H7 (cell line): ENCODE data around the gene LHX4. TPM values are rescaled to one million over a fixed set of nuclear protein-coding genes. Genes with fewer than 3 reads are reported as not detected.
A peak's percentile ranks its signal among the peaks of the same experiment; 100 is the strongest.

Experiments
- DNase-seq: peaks from one replicate; pipeline ENCODE4 v3.0.0; 2012
- H3K27me3 ChIP-seq: 2 replicates; pipeline ENCODE4 v1.6.0; 2011; ENCODE audit warnings: mild to moderate bottlenecking, low read length; ENCODE audit not compliant: control insufficient read depth, insufficient read depth
- H3K36me3 ChIP-seq: replicated peaks from 2 replicates; pipeline ENCODE4 v1.5.1; 2011; ENCODE audit warnings: low read length; ENCODE audit not compliant: control insufficient read depth, insufficient read depth
- H3K4me3 ChIP-seq: 2 replicates; pipeline ENCODE4 v1.5.1; 2011; ENCODE audit warnings: low read depth, mild to moderate bottlenecking, control low read depth, low read length, moderate library complexity; ENCODE audit not compliant: insufficient read depth
- total RNA-seq: library from RNA; depleted of rRNA; stranded (reverse); fragments of >200 nt; shearing (Covaris generic); gene quantifications from 2 replicates; pipeline ENCODE4 v1.2.3, GENCODE V29; 2014; rRNA removed

Gene LHX4
- 1.1 and 2.7 TPM in 2 replicates for total RNA-seq

- H3K4me3 ChIP-seq: peak within 1 kb of the TSS; percentile 66
- H3K36me3 ChIP-seq: no peaks in the 10 kb centered on the region
- peak; percentile 98 for DNase-seq
- peaks cover 87% of the 10 kb centered on the region for H3K27me3 ChIP-seq
Measured at GRCh38 chr1:180229483-180230415, at the start of gene LHX4. LHX4 (plus strand) TSS chr1:180230264; CDS start chr1:180230530, 266 bp downstream.

DNA sequence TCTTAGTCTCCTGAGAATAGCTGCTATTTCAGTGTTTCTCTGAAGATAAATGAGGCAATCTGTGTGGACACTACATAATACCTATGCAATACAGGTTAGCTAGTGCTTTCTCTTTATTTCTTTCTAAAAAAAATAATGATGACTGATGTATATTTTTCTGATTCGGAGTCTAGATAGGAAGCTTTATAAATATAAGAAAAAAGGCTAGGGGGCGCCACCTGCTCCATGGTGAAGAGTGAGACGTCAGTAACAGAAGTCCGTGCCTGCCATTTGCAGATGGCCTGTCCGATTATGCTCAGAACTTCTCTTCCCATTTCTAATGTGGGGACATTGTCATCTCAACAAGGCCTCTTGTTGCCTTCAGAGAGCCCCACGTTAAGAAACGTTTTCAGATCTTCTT lies 49.0 kb upstream of the LHX4 start:
- H3K36me3 ChIP-seq: peaks cover 4% of the 10 kb centered on the region
- DNase-seq: peak; percentile 75
- H3K27me3 ChIP-seq: no peaks in the 10 kb centered on the region
- H3K4me3 ChIP-seq: no peak overlapping the region

- peaks cover 4% of the 10 kb centered on the region for H3K36me3 ChIP-seq
- peak; percentile 46 for DNase-seq
- no peaks in the 10 kb centered on the region for H3K27me3 ChIP-seq
- no peak overlapping the region for H3K4me3 ChIP-seq
Measured at GRCh38 chr1:180181996-180182642, 47.9 kb upstream of the LHX4 start.

GRCh38 chr1:180182643-180183311 lies 47.3 kb upstream of the LHX4 start:
- H3K4me3 ChIP-seq: no peak overlapping the region
- peaks cover 4% of the 10 kb centered on the region for H3K36me3 ChIP-seq
- H3K27me3 ChIP-seq: no peaks in the 10 kb centered on the region
- DNase-seq: peak; percentile 48

DNA sequence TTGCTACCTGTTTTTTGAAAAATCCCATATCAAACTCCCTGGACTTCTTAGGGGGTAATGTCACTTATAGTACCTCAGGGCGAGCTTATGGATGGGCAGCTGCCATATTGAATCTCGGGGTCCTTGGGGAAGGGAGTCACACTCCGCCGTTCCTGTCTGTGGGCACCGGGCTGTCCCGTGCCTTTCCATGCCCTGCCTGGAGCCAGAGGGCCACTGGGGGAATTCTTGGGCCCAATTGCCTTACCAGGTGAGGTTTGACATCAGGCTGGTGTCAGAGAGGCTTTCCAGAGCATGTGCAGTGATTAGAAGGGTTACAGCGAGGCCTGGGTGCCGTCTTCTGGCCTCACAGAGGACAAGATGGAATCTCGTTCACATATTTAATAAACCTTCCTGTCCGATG lies 46.6 kb upstream of the LHX4 start:
- no peak for DNase-seq
- no peak overlapping the region for H3K4me3 ChIP-seq
- no peaks in the 10 kb centered on the region for H3K27me3 ChIP-seq
- H3K36me3 ChIP-seq: peaks cover 4% of the 10 kb centered on the region

DNA sequence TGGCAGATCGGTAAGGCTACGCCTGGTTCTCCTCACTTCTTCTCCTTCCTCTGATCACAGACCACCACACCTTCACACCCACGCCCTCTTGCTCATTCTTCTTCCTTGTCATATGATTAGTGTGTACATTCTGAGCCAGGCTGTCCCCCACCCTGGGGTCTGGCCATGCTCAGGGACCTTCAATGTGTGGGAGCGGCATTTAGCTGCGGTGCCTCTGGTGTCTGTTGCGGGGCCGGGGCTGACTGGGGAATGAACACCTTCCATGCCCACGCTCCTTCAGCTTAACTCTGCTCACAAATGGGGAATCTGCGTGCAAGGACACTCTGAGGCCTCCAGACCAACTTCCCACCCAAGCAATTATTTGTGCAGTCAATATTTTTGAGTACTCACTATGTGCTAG lies 46.0 kb upstream of the LHX4 start:
- Histone ChIP-seq H3K36me3 (peaks cover 5% of the 10 kb centered on the region), H3K4me3 (no peak overlapping the region), H3K27me3 (no peaks in the 10 kb centered on the region)
- no peak for DNase-seq

DNA sequence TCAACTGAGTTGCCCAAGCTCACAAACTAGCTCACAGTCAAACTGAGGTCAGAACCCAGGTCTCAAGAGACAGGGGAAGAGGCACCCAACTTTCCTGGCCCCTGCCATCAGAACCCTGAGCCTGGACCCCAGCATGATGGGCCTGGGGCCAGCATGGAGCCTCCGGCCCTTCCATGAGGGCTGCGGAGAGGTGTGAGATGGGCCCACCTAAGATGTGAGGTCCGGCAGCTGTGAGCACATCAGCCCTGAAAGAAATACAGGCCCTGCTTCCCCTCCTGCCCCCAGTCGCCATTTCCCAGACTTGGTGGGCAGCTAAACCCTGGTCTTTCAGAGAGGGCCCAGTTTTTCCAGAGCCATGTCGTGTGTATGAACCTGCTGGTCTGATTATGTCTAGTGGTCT lies 44.8 kb upstream of the LHX4 start:
- no peak for DNase-seq
- Histone ChIP-seq H3K27me3 (no peaks in the 10 kb centered on the region), H3K4me3 (no peak overlapping the region), H3K36me3 (peaks cover 5% of the 10 kb centered on the region)

GRCh38 chr1:180185971-180186645 lies 44.0 kb upstream of the LHX4 start:
- peaks cover 5% of the 10 kb centered on the region for H3K36me3 ChIP-seq
- H3K4me3 ChIP-seq: no peak overlapping the region
- DNase-seq: no peak
- no peaks in the 10 kb centered on the region for H3K27me3 ChIP-seq

GRCh38 chr1:180186831-180187230 lies 43.2 kb upstream of the LHX4 start:
- peaks cover 5% of the 10 kb centered on the region for H3K36me3 ChIP-seq
- no peak overlapping the region for H3K4me3 ChIP-seq
- no peak for DNase-seq
- no peaks in the 10 kb centered on the region for H3K27me3 ChIP-seq

DNA sequence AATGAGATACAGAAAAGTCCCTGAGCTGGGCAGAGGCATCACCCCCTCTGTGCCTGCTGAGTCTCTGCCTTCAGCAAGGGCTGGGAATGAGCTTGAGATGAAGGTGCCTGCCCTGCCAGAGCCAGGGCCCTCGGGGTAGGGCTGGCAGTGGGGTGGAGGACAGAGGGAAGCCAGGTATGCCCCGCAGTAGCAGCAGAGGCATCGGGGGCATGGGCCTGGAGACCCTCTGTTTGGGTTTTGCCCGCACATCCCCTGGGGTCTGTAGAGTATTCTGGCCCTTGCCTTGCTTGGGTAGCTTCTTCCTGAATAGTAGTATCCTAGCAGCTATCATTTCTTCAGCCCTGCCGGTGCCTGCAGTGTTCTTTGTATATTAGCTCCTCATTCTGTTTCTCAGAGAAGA lies 42.4 kb upstream of the LHX4 start:
- no peak overlapping the region for H3K4me3 ChIP-seq
- H3K36me3 ChIP-seq: peaks cover 5% of the 10 kb centered on the region
- H3K27me3 ChIP-seq: no peaks in the 10 kb centered on the region
- DNase-seq: peak; percentile 45

DNA sequence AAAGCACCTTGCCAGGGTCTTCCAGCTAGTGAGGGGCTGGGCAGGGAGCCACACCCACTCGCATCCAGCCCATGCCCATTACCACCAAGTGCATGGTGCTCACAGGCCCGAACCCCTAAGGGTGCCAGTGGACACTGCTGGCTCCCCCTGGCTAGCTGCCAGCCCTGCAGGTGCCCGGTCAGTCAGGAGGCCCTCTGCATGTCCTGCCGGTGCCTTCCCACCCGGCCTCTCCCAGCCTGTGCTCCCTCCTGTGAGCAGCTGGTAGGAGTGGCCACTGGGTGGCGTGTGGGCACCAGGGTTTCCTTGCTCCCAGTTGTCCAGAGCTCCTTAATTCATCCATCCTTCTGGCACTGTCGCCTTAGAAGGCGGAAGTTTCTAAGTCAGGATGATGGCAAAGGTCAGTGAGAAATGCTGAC lies 42.0 kb upstream of the LHX4 start:
- DNase-seq: peak; percentile 93
- no peak overlapping the region for H3K4me3 ChIP-seq
- no peaks in the 10 kb centered on the region for H3K27me3 ChIP-seq
- H3K36me3 ChIP-seq: peaks cover 5% of the 10 kb centered on the region

DNA sequence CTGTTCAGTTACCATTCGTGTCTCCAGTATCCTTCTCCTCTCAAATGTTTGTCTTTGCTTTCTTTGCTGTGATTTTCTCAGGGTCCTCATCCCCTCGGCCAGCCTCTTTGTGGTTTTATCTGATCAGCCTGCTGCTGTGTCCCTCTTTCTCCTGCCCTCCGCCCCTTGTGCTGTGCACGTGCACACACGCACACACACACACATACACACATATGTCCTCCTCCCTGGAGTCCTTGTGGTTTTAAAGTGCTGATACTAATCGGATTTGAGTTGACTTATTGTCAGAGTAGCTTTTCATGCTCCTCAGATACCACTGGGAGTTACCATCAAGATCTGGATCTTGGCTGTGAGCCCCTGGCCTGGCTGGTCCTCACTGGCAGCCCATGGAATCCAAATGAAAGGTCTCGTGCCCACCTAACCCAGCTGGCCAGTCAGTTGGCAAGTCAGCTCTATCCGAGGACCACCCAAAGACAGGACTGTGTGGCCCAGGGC lies 41.3 kb upstream of the LHX4 start:
- no peak overlapping the region for H3K4me3 ChIP-seq

GRCh38 chr1:180190091-180190490 lies 40.0 kb upstream of the LHX4 start:
- no peak overlapping the region for H3K4me3 ChIP-seq
- H3K36me3 ChIP-seq: peaks cover 1% of the 10 kb centered on the region
- no peaks in the 10 kb centered on the region; the same call in 1 of the 2 replicates for H3K27me3 ChIP-seq
- DNase-seq: no peak

More for the DNA sequence above, 41.3 kb upstream of the LHX4 start:
- Histone ChIP-seq H3K36me3 (peaks cover 3% of the 10 kb centered on the region), H3K27me3 (no peaks in the 10 kb centered on the region)
- DNase-seq: no peak

- DNase-seq: peak; percentile 42
- no peaks in the 10 kb centered on the region; the same call in 1 of the 2 replicates for H3K27me3 ChIP-seq
- H3K36me3 ChIP-seq: peaks cover 5% of the 10 kb centered on the region
- no peak overlapping the region for H3K4me3 ChIP-seq
Measured at GRCh38 chr1:180192172-180192571, 37.9 kb upstream of the LHX4 start.
